ENCODE results near the gene PHLDA3.

DNA sequence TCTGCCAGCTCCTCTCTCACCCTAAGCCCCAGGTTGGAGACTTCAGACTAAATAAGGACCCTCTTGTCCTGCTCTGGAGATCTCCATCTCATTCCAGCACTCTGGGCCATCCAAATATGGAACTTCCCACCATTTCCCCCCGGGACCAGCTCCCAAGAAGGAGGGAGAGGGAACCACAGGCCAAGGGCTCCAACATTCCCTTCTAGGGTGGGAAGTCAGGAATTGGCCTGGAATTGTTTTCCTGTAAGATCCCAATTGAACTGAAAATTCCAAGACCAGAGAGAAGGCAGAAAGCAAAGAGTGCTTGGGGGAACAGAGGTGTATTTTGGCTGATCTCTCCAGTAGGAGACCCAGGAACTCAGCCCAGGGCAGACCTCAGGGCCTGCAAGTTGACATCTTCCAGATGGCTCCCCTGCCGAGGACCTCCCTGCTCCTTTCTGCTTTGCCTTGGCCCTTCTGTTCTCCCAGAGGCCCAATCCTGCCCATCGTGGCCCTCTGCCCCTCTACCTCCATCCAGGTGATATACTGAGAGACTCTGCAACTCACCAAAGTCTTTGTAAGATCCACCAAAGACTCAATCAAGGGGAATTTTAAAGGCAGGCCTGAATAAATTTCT lies 23.0 kb upstream of the PHLDA3 start:
- no peak for TF ChIP-seq EZH2 (IDR thresholded peaks at IDR 0.05; ENCODE audit: borderline replicate concordance, low read depth, low read length, severe bottlenecking)
- TF ChIP-seq, protein P1, sequence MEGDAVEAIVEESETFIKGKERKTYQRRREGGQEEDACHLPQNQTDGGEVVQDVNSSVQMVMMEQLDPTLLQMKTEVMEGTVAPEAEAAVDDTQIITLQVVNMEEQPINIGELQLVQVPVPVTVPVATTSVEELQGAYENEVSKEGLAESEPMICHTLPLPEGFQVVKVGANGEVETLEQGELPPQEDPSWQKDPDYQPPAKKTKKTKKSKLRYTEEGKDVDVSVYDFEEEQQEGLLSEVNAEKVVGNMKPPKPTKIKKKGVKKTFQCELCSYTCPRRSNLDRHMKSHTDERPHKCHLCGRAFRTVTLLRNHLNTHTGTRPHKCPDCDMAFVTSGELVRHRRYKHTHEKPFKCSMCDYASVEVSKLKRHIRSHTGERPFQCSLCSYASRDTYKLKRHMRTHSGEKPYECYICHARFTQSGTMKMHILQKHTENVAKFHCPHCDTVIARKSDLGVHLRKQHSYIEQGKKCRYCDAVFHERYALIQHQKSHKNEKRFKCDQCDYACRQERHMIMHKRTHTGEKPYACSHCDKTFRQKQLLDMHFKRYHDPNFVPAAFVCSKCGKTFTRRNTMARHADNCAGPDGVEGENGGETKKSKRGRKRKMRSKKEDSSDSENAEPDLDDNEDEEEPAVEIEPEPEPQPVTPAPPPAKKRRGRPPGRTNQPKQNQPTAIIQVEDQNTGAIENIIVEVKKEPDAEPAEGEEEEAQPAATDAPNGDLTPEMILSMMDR (IDR thresholded peaks at IDR 0.05; ENCODE audit: borderline replicate concordance, extremely low read depth, low read length, poor library complexity, severe bottlenecking), result no peak

Data from DND-41 (cell line).